GM12873 (cell line): Measurements from ENCODE around the gene KIF25.

Experiments used
- CTCF ChIP-seq: IDR thresholded peaks from 2 replicates; pipeline ENCODE4 v1.5.1; 2012; ENCODE audit warnings: low read depth, mild to moderate bottlenecking, moderate library complexity, low read length, control low read depth; ENCODE audit not compliant: insufficient read depth; ENCODE audit errors: missing control alignments

Gene KIF25

GRCh38 chr6:168082860-168083513 lies 85.5 kb downstream of the KIF25 start:
- TF ChIP-seq CTCF = no peak

- TF ChIP-seq CTCF = no peak
Observed at GRCh38 chr6:168083514-168083885, 86.0 kb downstream of the KIF25 start.

- TF ChIP-seq CTCF = no peak
Observed at GRCh38 chr6:168084465-168085160, 87.1 kb downstream of the KIF25 start.

GRCh38 chr6:168086066-168086465 lies 88.6 kb downstream of the KIF25 start:
- no peak for TF ChIP-seq CTCF

GRCh38 chr6:168086616-168087015 lies 89.1 kb downstream of the KIF25 start:
- TF ChIP-seq CTCF = no peak

GRCh38 chr6:168087436-168088160 lies 90.1 kb downstream of the KIF25 start:
- no peak for TF ChIP-seq CTCF
